ENCODE measurements around the gene LAS1L. TPM values are rescaled to one million over a fixed set of nuclear protein-coding genes. Genes with fewer than 3 reads are reported as not detected.

The LAS1L gene
- total RNA-seq, 4 donors from 2014 or later: 14.7 to 24.6 (median 22.7) TPM

DNA sequence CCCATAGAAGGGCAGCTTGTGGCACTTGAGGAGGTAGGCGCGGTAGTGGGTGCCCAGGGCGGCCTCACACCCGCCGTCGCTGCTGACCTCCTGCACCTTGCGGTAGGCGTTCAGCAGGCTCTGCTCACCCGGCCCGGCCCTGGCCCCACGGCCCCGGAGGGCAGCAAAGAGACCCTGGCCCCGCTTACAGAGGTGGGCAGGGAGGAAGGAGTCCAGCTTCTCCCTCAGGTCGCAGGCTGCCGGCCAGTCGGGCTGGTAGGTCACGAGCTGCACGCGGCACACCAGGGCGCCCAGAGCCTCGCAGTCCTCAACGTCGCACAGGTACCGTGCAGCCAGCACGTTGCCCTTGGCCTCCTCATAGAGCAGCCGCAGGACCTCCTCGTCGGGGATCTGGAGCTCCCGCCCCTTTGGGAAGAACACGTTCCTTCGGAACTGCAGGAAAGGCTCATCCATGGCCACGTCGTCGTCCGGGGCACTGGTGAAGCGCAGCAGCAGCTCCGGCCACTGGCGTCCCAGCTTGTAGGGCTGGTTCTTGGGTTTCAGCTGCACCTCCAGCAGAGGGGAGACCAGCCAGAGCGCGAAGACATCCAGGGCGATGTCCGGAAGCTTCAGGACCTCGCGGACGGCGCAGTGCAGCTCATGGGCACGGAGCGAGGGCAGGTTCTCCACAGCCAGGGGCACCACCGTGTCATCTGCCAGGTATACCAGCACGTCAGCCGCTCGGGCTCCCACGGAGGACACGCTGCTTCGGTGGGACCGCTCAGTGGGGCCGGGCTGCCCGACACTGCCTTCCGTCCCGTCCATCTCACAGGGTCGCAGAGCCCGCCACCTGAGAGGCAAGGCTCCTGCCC lies 17.1 kb upstream of the LAS1L start:
- H3K4me3 ChIP-seq: no peak overlapping the region
- H3K9me3 ChIP-seq: no peaks in the 10 kb centered on the region
- H3K27me3 ChIP-seq: no peaks in the 10 kb centered on the region
- no peaks in the 10 kb centered on the region for H3K4me1 ChIP-seq
- WGBS, 2 donors: 95 to 97% methylated on average over 6 to 8 of the region's 62 CpGs
- TF ChIP-seq POLR2A (IDR thresholded peaks at IDR 0.05): no peak
- TF ChIP-seq, protein P1, sequence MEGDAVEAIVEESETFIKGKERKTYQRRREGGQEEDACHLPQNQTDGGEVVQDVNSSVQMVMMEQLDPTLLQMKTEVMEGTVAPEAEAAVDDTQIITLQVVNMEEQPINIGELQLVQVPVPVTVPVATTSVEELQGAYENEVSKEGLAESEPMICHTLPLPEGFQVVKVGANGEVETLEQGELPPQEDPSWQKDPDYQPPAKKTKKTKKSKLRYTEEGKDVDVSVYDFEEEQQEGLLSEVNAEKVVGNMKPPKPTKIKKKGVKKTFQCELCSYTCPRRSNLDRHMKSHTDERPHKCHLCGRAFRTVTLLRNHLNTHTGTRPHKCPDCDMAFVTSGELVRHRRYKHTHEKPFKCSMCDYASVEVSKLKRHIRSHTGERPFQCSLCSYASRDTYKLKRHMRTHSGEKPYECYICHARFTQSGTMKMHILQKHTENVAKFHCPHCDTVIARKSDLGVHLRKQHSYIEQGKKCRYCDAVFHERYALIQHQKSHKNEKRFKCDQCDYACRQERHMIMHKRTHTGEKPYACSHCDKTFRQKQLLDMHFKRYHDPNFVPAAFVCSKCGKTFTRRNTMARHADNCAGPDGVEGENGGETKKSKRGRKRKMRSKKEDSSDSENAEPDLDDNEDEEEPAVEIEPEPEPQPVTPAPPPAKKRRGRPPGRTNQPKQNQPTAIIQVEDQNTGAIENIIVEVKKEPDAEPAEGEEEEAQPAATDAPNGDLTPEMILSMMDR (IDR thresholded peaks at IDR 0.05): no peak
- DNase-seq: no peak
- no peaks in the 10 kb centered on the region for H3K36me3 ChIP-seq
- intact Hi-C loops (cut with DNase I): no loop called here
- H3K27ac ChIP-seq: no peak overlapping the region

DNA sequence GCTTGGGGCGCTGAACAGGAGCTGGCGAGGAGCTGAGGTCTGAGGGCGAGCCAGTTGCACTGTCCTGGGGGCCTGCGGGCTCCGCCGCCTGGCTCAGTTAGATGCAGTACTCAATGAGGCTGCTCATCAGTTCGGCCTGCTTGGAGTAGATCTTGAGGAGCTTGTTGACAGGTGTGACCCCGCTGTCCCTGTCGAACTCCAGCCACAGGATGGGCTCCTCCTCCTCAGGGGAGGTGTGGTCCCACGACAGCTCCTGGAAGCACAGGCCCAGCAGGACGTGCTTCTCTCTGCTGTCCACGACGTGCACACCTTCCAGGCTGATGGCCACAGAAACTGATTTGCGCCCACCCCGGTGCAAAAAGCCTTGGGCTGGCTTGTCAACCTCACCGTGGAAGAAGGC lies 16.5 kb upstream of the LAS1L start:
- Histone ChIP-seq H3K4me3 (no peak overlapping the region), H3K36me3 (no peaks in the 10 kb centered on the region), H3K27me3 (no peaks in the 10 kb centered on the region), H3K4me1 (no peaks in the 10 kb centered on the region), H3K9me3 (no peaks in the 10 kb centered on the region), H3K27ac (no peak overlapping the region)
- 80% methylated on average over 1 of the region's 16 CpGs; no CpG with 5 or more reads in 1 of the 2 donors for WGBS, 2 donors
- no peak for TF ChIP-seq POLR2A (IDR thresholded peaks at IDR 0.05)
- TF ChIP-seq, protein P1 (IDR thresholded peaks at IDR 0.05): no peak
- intact Hi-C loops (cut with DNase I): no loop called here
- DNase-seq: no peak

DNA sequence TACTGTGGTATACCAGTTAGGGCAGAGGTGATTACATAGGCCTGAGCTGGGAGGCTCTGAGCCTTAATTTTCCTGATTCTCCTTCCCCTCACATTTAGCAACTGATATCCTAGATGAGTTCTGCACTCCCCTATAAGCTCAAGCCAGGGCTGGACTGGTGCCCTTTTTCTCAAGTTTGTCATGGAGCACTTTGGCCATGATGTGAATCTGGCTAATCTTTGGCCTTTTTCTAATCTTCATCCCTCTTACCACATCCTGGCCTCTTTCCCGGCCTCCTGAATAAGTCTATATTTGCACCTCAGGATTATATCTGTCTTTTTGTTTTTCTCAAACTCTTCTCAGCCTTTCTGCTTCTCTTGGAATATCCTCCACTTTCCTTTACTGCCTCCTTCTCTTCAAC lies 10.9 kb upstream of the LAS1L start:
- H3K27me3 ChIP-seq: no peaks in the 10 kb centered on the region
- H3K4me1 ChIP-seq: no peaks in the 10 kb centered on the region
- no peaks in the 10 kb centered on the region for H3K9me3 ChIP-seq
- no peaks in the 10 kb centered on the region for H3K36me3 ChIP-seq
- no peak overlapping the region for H3K27ac ChIP-seq
- H3K4me3 ChIP-seq: no peak overlapping the region
- no peak for DNase-seq
- intact Hi-C loops (cut with DNase I): no loop called here
- WGBS, 2 donors: 67 to 79% methylated on average over 1 of the region's 1 CpG
- TF ChIP-seq, protein P1 (IDR thresholded peaks at IDR 0.05): no peak
- TF ChIP-seq POLR2A (IDR thresholded peaks at IDR 0.05): no peak

DNA sequence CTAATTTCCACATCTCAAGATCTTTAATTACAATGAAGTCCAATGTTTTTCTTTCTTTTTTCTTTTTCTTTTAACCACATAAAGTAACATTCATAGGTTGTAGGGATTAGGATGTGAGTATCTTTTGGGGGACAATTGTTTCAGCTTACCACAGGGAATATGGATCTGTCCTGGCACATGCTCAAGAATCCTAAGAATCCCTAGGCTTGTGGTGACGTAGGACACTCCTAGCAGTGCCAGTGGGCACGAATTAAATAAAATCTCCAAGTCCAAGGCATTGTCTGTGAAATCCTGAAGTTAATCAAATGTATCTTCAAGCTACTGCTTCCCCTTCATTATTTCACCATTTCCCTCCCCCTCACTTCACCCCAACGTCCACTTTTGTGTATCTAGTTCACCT lies 2.6 kb upstream of the LAS1L start:
- H3K27me3 ChIP-seq: no peaks in the 10 kb centered on the region
- H3K36me3 ChIP-seq: peaks cover 0 to 3% (median 0%) of the 10 kb centered on the region in 3 donors
- H3K4me3 ChIP-seq: no peak overlapping the region
- peaks cover 0 to 23% (median 7%) of the 10 kb centered on the region in 3 donors for H3K4me1 ChIP-seq
- no peak for DNase-seq
- no peaks in the 10 kb centered on the region for H3K9me3 ChIP-seq
- intact Hi-C loops (cut with DNase I): no loop called here
- no peak for TF ChIP-seq POLR2A (IDR thresholded peaks at IDR 0.05)
- TF ChIP-seq, protein P1 (IDR thresholded peaks at IDR 0.05): no peak
- no peak overlapping the region for H3K27ac ChIP-seq
- 10 to 26% methylated on average over 3 of the region's 3 CpGs for WGBS, 2 donors

DNA sequence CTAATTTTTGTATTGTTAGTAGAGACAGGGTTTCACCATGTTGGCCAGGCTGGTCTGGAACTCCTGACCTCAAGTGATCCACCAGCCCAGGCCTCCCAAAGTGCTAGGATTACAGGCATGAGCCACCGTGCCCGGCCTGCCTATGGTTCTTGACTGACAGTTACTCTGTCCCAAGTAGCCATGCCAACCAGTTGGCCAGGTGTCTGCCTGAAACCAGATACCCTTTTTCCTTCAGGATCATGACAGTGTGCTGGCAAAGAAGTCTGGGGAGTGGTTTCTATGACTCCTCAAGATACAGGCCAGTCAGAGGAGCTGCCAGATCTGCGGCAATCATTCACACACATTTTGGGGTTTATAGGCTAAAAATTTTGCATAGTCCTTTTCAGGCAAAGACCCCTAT lies 1.7 kb upstream of the LAS1L start:
- Histone ChIP-seq H3K27me3 (no peaks in the 10 kb centered on the region), H3K9me3 (no peaks in the 10 kb centered on the region), H3K27ac (no peak overlapping the region), H3K36me3 (peaks cover 0 to 12% (median 0%) of the 10 kb centered on the region in 3 donors), H3K4me1 (peaks cover 0 to 26% (median 7%) of the 10 kb centered on the region in 3 donors), H3K4me3 (no peak overlapping the region)
- WGBS, 2 donors: 82 to 100% methylated on average over 1 to 3 of the region's 3 CpGs
- TF ChIP-seq, protein P1 (IDR thresholded peaks at IDR 0.05): no peak
- TF ChIP-seq POLR2A (IDR thresholded peaks at IDR 0.05): no peak
- no peak for DNase-seq
- intact Hi-C loops (cut with DNase I): no loop called here
